ENCODE results near the gene ZNF423.

Gene ZNF423

DNA sequence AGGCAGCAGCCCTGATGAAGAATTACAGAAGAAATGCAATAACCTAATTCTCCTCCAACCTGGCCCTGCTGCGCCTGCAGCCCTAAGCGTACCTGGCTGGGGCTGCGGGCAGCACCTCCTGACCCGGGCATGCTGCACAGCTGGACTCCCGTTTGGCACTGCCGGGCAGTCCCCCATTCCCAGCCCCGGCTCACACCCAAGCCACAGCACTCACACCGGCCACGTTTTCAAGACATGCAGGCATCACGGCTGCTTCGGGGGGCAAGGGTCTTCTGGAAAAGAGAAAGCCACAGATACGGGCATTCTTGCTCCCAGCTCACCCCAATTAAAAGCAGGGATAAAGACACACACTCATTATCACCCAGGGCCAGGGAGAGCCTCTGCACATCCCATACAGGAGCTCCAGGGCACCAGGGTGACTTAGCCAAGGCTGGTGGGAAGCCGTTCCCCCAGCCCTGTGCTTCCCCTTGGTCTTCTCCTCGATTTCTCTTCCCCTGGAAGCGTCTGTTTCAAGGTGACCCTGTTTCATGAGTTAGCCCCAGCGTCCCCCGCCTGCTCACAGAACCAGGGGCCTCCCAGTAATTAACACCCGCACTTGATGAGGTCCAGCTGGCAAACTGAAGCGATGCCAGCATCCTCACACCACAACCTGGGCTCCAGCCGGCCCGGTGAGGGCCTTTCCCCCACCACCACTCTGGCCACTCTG lies 265.6 kb downstream of the ZNF423 start:
- DNase-seq (ENCODE audit: low read depth in 1 of 2, low spot score in 1 of 2), result no peak

GRCh38 chr16:49589544-49590031 lies 266.3 kb downstream of the ZNF423 start:
- no peak for DNase-seq (ENCODE audit: low read depth in 1 of 2, low spot score in 1 of 2)

- DNase-seq (ENCODE audit: low read depth in 1 of 2, low spot score in 1 of 2), result no peak
Observed at GRCh38 chr16:49588729-49589384, 267.1 kb downstream of the ZNF423 start.

- DNase-seq (ENCODE audit: low read depth in 1 of 2, low spot score in 1 of 2), result no peak
Observed at GRCh38 chr16:49588026-49588425, 267.9 kb downstream of the ZNF423 start.

DNA sequence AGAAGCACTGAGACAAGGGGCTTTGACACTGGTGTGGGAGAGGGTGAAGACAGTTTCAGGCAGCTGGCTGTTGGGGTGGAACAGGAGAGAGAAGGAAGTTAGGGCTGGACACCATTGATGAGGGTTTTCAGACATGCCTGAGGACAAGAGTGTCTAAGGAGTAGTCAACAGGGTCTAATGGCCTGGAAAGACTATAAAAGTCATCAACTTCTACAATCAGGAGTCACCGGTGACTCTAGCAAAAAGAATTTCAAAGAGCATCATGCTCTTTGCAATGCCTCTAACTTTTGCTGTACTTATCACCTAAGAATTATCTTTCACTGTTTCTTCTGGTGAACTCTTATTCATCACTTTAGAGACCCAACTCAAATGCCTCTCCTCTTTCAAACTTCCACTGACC lies 268.4 kb downstream of the ZNF423 start:
- no peak for DNase-seq (ENCODE audit: low read depth in 1 of 2, low spot score in 1 of 2)

- DNase-seq (ENCODE audit: low read depth in 1 of 2, low spot score in 1 of 2), result no peak
Observed at GRCh38 chr16:49586466-49587450, 269.2 kb downstream of the ZNF423 start.

- DNase-seq (ENCODE audit: low read depth in 1 of 2, low spot score in 1 of 2), result no peak
Observed at GRCh38 chr16:49585143-49585832, 270.6 kb downstream of the ZNF423 start.

- no peak for DNase-seq (ENCODE audit: low read depth in 1 of 2, low spot score in 1 of 2)
Observed at GRCh38 chr16:49583911-49584310, 272.0 kb downstream of the ZNF423 start.

DNA sequence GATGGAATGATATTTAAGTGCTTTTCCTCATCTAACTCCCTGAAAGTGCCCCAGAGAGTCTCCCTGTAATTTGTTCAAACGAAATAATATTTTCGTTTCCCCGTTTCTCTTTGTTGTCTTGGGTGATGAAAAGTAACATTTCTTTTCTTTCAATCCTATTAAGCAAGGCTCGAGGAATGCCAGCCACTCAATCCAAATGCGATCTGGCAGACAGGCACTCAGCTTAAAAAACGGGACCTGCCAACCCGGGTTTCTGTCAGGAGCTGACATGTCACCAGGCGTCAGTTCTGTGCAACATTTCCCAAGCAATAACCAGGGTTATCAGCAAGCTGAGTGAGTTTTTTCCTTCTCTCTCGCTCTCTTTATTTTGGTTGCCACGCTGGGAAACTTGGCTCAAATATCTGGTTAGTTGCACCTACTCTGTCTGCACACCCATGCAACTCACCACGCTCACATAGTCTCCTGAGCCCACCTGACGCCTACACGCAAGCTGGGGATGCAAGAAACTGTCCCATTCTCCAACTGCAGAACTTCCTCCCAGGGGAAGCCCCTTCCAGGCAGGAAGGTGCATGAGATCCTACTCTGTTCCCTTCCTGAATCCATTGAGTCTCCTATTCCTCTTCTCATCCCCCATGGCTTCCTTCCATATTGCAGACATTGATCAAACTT lies 274.1 kb downstream of the ZNF423 start:
- DNase-seq (ENCODE audit: low read depth in 1 of 2, low spot score in 1 of 2), result no peak

DNA sequence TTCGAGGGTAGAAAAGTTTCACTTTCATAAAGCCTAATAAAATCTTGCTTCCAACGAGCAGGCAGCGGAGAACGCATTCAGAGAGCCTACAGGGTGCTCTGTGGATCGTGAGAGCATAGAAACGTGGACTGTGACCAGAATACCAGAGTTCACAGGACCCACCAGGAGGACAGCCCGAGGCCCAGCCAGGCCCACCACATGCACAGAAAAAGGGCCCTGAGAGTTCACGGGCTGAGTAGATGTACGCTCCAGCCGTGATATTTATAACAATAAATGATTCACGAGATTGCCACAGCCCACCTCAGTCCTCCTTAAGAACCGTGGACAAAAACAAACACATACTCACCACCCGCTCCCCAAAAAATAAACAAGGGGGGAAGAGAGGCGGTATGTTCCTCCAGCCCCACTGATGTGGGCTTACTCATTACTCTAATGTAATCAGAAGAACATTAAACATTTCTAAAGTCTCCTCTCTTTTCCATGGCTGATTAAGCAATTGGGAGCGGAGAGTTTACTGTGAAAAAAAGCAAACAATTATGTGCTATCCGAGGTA lies 275.1 kb downstream of the ZNF423 start:
- DNase-seq (ENCODE audit: low read depth in 1 of 2, low spot score in 1 of 2), result no peak

DNA sequence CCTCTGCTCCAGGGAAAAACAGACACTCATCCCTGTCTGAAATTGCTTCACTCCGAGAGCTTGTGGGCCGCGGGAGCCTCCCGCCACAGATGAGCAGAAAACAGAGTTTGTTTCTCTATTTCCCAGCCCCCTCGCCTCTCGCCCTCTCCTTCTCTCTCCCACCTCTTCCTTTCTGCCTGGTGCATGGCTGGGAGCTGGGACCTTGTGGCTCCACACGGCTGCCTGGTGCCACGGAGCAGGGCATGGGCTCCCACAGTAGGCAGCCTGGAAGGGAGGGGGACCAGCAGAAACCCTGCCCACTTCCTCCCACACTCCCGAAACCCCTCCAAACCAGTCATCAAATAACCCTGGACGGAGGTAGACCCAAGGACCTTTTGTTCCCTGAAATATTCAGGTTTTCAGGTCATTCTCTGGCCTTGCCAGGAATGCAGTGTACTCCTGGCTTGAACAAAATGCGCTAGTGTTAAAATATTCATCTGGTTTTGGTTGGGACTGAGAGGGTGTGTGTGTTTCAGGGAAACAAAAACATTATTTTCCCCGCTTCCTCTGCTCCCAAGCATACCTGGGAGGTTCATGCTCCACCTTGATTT lies 277.4 kb downstream of the ZNF423 start:
- no peak for DNase-seq (ENCODE audit: low read depth in 1 of 2, low spot score in 1 of 2)

- DNase-seq (ENCODE audit: low read depth in 1 of 2, low spot score in 1 of 2), result no peak
Observed at GRCh38 chr16:49578018-49578417, 277.9 kb downstream of the ZNF423 start.

- DNase-seq (ENCODE audit: low read depth in 1 of 2, low spot score in 1 of 2), result no peak
Observed at GRCh38 chr16:49576941-49577340, 279.0 kb downstream of the ZNF423 start.

- no peak for DNase-seq (ENCODE audit: low read depth in 1 of 2, low spot score in 1 of 2)
Observed at GRCh38 chr16:49576173-49576494, 279.8 kb downstream of the ZNF423 start.

DNA sequence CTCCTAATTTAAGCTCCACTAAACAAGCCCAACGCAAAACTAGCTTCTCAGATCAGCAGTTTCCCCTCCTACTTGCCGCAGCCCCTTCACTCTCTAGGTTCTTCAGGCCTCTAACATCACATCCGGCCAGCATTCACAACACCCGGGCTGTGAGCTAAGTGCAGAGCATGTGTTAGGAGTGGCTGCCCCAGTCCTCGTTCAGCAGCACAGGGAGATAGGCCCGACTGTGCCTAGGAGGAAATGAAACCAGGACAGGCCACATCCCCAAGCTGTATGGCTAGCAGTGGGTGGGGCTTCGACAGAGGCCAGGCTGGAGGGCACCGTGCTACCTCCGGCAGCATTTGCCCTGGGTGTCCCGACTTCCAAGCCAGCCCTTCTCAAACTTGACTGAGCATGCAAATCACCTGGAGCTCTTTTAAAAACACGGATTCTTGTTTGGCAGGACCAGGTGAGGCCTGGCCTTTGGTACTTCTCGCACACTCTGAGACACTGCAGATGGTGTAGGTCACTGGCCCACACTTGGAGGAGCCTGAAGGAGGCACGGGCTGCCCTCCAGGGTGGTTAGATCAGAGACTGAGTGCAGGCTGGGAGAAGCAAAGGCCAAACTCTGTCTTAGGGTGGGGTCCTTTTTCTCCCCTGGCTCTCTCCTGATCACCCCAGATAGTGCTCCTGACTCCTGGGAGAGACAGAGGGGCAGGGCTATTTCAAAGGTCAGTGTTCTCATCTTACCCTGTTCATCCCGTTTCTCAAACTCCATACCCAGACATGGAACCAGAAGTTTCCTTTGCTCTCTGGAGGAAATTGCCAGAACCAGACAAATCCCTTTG lies 280.4 kb downstream of the ZNF423 start:
- DNase-seq (ENCODE audit: low read depth in 1 of 2, low spot score in 1 of 2), result no peak

DNA sequence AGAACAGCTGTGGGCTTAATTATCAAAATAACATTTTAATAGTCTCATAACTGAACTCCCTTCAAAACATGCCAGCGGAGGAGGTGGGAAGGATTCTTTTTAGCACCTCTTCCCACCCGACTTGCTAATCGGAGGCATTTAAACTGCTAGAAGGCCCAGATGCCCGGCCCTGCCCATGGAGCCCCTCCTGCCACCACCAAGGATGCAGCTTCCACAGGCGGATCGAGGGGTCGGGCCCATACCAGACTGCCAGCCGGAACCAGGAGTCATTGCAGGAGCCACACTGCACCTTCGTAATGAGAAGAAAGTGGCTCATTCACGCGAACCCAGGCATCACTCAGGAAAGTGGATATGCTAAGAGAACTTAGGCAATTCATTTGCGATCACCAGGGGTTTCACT lies 281.1 kb downstream of the ZNF423 start:
- DNase-seq (ENCODE audit: low read depth in 1 of 2, low spot score in 1 of 2), result no peak

DNA sequence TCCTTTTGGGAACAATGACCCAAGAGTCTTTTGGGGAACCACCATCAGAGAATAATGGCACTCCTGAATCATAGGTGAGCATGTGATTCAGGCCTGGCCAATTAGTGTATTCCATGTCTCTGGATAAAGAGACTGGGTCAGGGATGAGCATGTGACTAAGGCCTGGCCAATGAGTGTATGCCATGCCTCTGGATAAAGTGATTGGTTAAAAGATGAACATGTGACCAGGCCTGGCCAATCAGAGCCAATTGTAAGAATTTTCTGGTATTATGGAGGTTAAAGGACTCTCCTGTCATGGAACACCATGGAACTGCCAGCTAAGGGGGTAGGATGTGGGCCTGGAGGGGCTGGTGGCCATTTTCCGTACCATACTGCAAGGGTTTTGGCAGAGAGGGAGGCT lies 288.0 kb downstream of the ZNF423 start:
- no peak for DNase-seq (ENCODE audit: low read depth in 1 of 2, low spot score in 1 of 2)

- no peak for DNase-seq (ENCODE audit: low read depth in 1 of 2, low spot score in 1 of 2)
Observed at GRCh38 chr16:49566432-49566831, 289.5 kb downstream of the ZNF423 start.
